Neural progenitor cell (in vitro differentiated cells): ENCODE data around the gene CCDC174.

Source experiments
- EZH2 ChIP-seq: fragments of 200-600 bp; sonication (generic); IDR thresholded peaks from 2 replicates; pipeline ENCODE4 v1.6.1; 2017; ENCODE audit warnings: antibody characterized with exemption, mild to moderate bottlenecking, moderate library complexity
- TF ChIP-seq, protein P1 (sequence below): fragments of 200-600 bp; sonication (generic); IDR thresholded peaks from 2 replicates; pipeline ENCODE4 v1.5.1; 2017; ENCODE audit warnings: antibody characterized with exemption, mild to moderate bottlenecking

- TF ChIP-seq, protein P1, sequence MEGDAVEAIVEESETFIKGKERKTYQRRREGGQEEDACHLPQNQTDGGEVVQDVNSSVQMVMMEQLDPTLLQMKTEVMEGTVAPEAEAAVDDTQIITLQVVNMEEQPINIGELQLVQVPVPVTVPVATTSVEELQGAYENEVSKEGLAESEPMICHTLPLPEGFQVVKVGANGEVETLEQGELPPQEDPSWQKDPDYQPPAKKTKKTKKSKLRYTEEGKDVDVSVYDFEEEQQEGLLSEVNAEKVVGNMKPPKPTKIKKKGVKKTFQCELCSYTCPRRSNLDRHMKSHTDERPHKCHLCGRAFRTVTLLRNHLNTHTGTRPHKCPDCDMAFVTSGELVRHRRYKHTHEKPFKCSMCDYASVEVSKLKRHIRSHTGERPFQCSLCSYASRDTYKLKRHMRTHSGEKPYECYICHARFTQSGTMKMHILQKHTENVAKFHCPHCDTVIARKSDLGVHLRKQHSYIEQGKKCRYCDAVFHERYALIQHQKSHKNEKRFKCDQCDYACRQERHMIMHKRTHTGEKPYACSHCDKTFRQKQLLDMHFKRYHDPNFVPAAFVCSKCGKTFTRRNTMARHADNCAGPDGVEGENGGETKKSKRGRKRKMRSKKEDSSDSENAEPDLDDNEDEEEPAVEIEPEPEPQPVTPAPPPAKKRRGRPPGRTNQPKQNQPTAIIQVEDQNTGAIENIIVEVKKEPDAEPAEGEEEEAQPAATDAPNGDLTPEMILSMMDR: no peak
- no peak for TF ChIP-seq EZH2
These were observed 12.0 kb downstream of the CCDC174 start for GRCh38 chr3:14663396-14664135.
